ENCODE measurements around the gene TAAR5.

The TAAR5 gene

DNA sequence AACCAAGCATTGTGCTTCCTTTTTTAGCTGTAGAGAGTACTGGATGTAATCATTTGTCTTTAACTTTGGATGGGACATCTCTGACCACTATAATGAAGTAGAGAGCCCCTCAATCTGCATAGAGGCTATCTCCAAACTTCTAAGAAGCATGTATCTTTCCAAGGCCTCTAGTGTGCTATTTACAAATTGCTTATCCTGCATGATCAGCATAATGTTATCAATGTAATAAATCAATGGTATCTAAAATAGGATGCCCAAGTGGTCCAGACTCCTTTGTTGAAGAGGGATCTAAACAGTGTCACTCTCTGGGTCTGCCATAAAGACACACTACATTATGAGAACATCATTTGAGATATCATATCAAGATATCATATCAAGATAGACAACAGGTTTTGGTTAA is 44.7 kb downstream of the TAAR5 start:
- Histone ChIP-seq H3K27me3 (ENCODE audit: insufficient read depth, poor library complexity, severe bottlenecking) (peaks cover 26% of the 10 kb centered on the region), H3K9me3 (ENCODE audit: severe bottlenecking) (no peaks in the 10 kb centered on the region), H3K4me3 (ENCODE audit: severe bottlenecking) (no peak overlapping the region), H3K27ac (ENCODE audit: poor library complexity, severe bottlenecking) (no peak overlapping the region), H3K36me3 (ENCODE audit: low read depth) (no peaks in the 10 kb centered on the region), H3K4me1 (ENCODE audit: insufficient read depth, poor library complexity, severe bottlenecking) (no peaks in the 10 kb centered on the region)
- no peak for ATAC-seq (ENCODE audit: low read depth)
- TF ChIP-seq, protein P1, sequence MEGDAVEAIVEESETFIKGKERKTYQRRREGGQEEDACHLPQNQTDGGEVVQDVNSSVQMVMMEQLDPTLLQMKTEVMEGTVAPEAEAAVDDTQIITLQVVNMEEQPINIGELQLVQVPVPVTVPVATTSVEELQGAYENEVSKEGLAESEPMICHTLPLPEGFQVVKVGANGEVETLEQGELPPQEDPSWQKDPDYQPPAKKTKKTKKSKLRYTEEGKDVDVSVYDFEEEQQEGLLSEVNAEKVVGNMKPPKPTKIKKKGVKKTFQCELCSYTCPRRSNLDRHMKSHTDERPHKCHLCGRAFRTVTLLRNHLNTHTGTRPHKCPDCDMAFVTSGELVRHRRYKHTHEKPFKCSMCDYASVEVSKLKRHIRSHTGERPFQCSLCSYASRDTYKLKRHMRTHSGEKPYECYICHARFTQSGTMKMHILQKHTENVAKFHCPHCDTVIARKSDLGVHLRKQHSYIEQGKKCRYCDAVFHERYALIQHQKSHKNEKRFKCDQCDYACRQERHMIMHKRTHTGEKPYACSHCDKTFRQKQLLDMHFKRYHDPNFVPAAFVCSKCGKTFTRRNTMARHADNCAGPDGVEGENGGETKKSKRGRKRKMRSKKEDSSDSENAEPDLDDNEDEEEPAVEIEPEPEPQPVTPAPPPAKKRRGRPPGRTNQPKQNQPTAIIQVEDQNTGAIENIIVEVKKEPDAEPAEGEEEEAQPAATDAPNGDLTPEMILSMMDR (IDR thresholded peaks at IDR 0.05; ENCODE audit: poor library complexity, severe bottlenecking): no peak
- DNase-seq (ENCODE audit: low spot score): no peak
